Measurements from ENCODE around the gene CCDC92B. TPM values are rescaled to one million over a fixed set of nuclear protein-coding genes. Genes with fewer than 3 reads are reported as not detected.
A peak's percentile ranks its signal among the peaks of the same experiment; 100 is the strongest.

CCDC92B gene
- total RNA-seq, 1 donor from 2014 or later, result 0.20 TPM

- no peak for ATAC-seq
- no peak overlapping the region for H3K4me3 ChIP-seq
- DNase-seq, result no peak
- intact Hi-C loops (cut with DNase I), result no loop called here
- peaks cover 67% of the 10 kb centered on the region for H3K27me3 ChIP-seq
- TF ChIP-seq CTCF (IDR thresholded peaks at IDR 0.05), result no peak
- no peaks in the 10 kb centered on the region for H3K36me3 ChIP-seq
- no peak overlapping the region for H3K27ac ChIP-seq
- H3K9me3 ChIP-seq, result no peaks in the 10 kb centered on the region
- H3K4me1 ChIP-seq, result peaks cover 3% of the 10 kb centered on the region
These were observed 2.0 kb upstream of the CCDC92B start for GRCh38 chr17:2751491-2751890.

GRCh38 chr17:2750721-2751120 is 1.3 kb upstream of the CCDC92B start:
- no peak overlapping the region for H3K4me3 ChIP-seq
- DNase-seq, result no peak
- peaks cover 3% of the 10 kb centered on the region for H3K4me1 ChIP-seq
- ATAC-seq, result no peak
- intact Hi-C loops (cut with DNase I), result no loop called here
- no peak overlapping the region for H3K27ac ChIP-seq
- no peaks in the 10 kb centered on the region for H3K9me3 ChIP-seq
- H3K27me3 ChIP-seq, result peaks cover 60% of the 10 kb centered on the region
- no peak for TF ChIP-seq CTCF (IDR thresholded peaks at IDR 0.05)
- H3K36me3 ChIP-seq, result no peaks in the 10 kb centered on the region

DNA sequence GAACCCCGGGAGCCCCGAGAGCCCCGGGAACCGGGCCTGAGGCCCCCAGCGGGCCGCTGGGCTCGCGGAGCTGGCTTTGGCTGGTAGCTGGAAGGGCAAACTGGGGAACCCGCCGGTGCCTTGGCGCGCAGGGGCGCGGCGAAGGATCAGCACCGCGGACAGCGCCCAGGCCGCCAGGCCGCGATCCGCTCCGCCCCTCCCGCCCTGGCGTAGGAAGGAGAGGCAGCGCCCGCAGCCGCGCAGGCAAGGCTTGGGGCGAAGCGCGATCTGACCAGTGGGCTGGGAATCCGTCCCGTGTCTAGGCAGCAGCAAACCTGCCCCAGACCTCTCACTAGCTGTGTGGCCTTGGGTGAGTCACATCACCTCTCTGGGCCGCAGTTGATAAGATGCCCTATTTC is 331 bp upstream of the CCDC92B start:
- H3K27me3 ChIP-seq, result peaks cover 52% of the 10 kb centered on the region

DNA sequence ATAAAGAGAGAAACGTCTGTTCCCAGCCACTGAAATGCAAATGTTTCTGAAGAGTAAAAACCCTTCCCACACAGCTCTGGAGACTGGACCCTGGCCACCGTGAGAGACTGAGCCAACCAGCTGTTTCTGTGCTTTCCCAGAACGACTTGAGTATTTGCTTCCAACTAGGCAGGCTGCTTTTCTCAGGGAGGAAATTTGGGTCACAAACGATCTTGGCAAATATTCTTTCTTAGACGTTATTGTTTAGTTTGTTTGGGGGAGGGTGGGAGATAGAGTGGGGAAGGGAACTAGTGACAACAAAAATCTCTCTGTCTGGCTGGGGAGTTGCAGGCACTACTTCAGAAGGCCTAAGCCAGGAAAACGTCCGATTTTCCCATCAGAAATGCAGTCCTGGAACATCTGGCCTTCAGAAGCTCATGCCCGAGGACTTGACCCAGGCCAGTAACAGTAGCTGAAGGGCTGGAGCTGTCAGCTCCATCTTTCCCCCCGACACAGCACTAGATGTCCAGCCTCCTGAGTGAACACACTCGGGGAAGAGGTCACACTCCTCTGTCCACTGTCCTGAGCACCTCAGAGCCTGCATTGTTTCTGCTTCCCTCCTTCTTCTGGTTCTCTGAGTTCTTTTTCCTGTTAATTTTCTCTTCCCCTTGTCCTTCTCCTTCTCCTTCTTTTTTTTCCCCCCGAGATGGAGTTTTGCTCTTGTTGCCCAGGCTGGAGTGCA is 4.0 kb downstream of the CCDC92B start:
- Histone ChIP-seq H3K27ac (no peak overlapping the region), H3K27me3 (peaks cover 17% of the 10 kb centered on the region), H3K36me3 (no peaks in the 10 kb centered on the region), H3K4me3 (no peak overlapping the region), H3K9me3 (no peaks in the 10 kb centered on the region), H3K4me1 (no peaks in the 10 kb centered on the region)
- no peak for TF ChIP-seq CTCF (IDR thresholded peaks at IDR 0.05)
- no peak for DNase-seq
- intact Hi-C loops (cut with DNase I), result no loop called here
- ATAC-seq, result no peak

More for the DNA sequence above, 331 bp upstream of the CCDC92B start:
- no peak overlapping the region for H3K27ac ChIP-seq
- H3K4me1 ChIP-seq, result no peaks in the 10 kb centered on the region
- H3K4me3 ChIP-seq, result no peak overlapping the region
- intact Hi-C loops (cut with DNase I), result no loop called here
- peak; percentile 87 for DNase-seq
- H3K36me3 ChIP-seq, result no peaks in the 10 kb centered on the region
- no peak for TF ChIP-seq CTCF (IDR thresholded peaks at IDR 0.05)
- no peaks in the 10 kb centered on the region for H3K9me3 ChIP-seq
- ATAC-seq, result peak; percentile 98

- ATAC-seq, result no peak
- intact Hi-C loops (cut with DNase I), result no loop called here
These were observed 11.8 kb downstream of the CCDC92B start for GRCh38 chr17:2737693-2738092.

More at GRCh38 chr17:2737693-2738092, 11.8 kb downstream of the CCDC92B start:
- H3K27me3 ChIP-seq, result no peaks in the 10 kb centered on the region
- no peak overlapping the region for H3K4me3 ChIP-seq
- no peaks in the 10 kb centered on the region for H3K4me1 ChIP-seq
- H3K27ac ChIP-seq, result no peak overlapping the region
- TF ChIP-seq CTCF (IDR thresholded peaks at IDR 0.05), result no peak
- no peak for DNase-seq
- no peaks in the 10 kb centered on the region for H3K36me3 ChIP-seq
- H3K9me3 ChIP-seq, result no peaks in the 10 kb centered on the region
